ENCODE data around the gene LY9.

GRCh38 chr1:160795951-160796383 is at the start of gene LY9:
- TF ChIP-seq CTCF (conservative IDR thresholded peaks at IDR 0.05; ENCODE audit: low read length) (no peak), EZH2phosphoT487 (IDR thresholded peaks at IDR 0.05; ENCODE audit: borderline replicate concordance) (no peak)

All from Loucy (cell line).